Spleen (tissue), 13 donors: ENCODE results near the gene PPP1R12B. TPM values are rescaled to one million over a fixed set of nuclear protein-coding genes. Genes with fewer than 3 reads are reported as not detected.

Source experiments
- DNase-seq: peaks from one replicate; pipeline ENCODE4 v3.0.0-alpha.2; 2020
- H3K27ac ChIP-seq, 8 donors: fragments of 200-600 bp; sonication (generic) in 7 of 8; 1 replicate in 4 of 8; 2 replicates in 4 of 8; pipeline versions ENCODE4 v1.5.0 to v1.8.0; 2016 to 2021; ENCODE audit warnings: inconsistent platforms in 4 of 8, mild to moderate bottlenecking in 4 of 8, moderate library complexity in 1 of 8
- H3K27me3 ChIP-seq, 7 donors: fragments of 200-600 bp; sonication (generic) in 6 of 7; replicated peaks in 1 of 7; 1 replicate in 4 of 7; 2 replicates in 3 of 7; pipeline versions ENCODE4 v1.5.0 to v1.8.0; 2016 to 2021; ENCODE audit warnings: inconsistent platforms in 3 of 7, mild to moderate bottlenecking in 1 of 7
- H3K36me3 ChIP-seq, 6 donors: fragments of 200-600 bp; sonication (generic) in 5 of 6; 1 replicate in 4 of 6; 2 replicates in 2 of 6; pipeline versions ENCODE4 v1.5.0 to v1.8.0; 2016 to 2021; ENCODE audit warnings: inconsistent platforms in 2 of 6
- H3K4me1 ChIP-seq, 6 donors: fragments of 200-600 bp; sonication (generic) in 5 of 6; 1 replicate in 3 of 6; 2 replicates in 3 of 6; pipeline versions ENCODE4 v1.5.0 to v1.8.0; 2016 to 2021; ENCODE audit warnings: inconsistent platforms in 3 of 6
- H3K4me3 ChIP-seq, 8 donors: fragments of 200-600 bp; sonication (generic) in 7 of 8; 1 replicate in 4 of 8; 2 replicates in 4 of 8; pipeline versions ENCODE4 v1.5.0 to v1.8.0; 2016 to 2021; ENCODE audit warnings: inconsistent platforms in 4 of 8, mild to moderate bottlenecking in 4 of 8, moderate library complexity in 2 of 8
- H3K9me3 ChIP-seq, 8 donors: fragments of 200-600 bp; sonication (generic) in 7 of 8; 1 replicate in 4 of 8; 2 replicates in 4 of 8; pipeline versions ENCODE4 v1.5.0 to v1.8.0; 2016 to 2021; ENCODE audit warnings: inconsistent platforms in 4 of 8
- CTCF ChIP-seq, 11 experiments: fragments of 200-600 bp in 7 of 11; fragments of 450-650 bp in 4 of 11; sonication (generic) in 4 of 11; IDR thresholded peaks in 8 of 11; conservative IDR thresholded peaks in 3 of 11; 1 replicate in 7 of 11; 2 replicates in 4 of 11; pipeline versions ENCODE4 v1.4.0 to v1.8.0; 2016 to 2021; ENCODE audit warnings: antibody characterized with exemption in 11 of 11, inconsistent platforms in 4 of 11, mild to moderate bottlenecking in 1 of 11
- POLR2A ChIP-seq, 3 donors: fragments of 450-650 bp; IDR thresholded peaks; one replicate each; pipeline ENCODE4 v1.5.1; 2017; ENCODE audit warnings: antibody characterized with exemption in 3 of 3, mild to moderate bottlenecking in 1 of 3
- POLR2AphosphoS5 ChIP-seq, 3 donors: sonication (generic); formaldehyde crosslinking; IDR thresholded peaks; one replicate each; pipeline ENCODE4 v1.5.1; 2017; ENCODE audit warnings: antibody characterized with exemption in 3 of 3
- WGBS, 5 donors: extraction: QIAGEN DNeasy Blood & Tissue Kit in 3 of 5; methylation state at CpG; one replicate each; pipeline versions ENCODE4 v1.1.5 to v1.1.7; 2013 to 2018; 5-methylcytosine and 5-hydroxymethylcytosine counted together
- intact Hi-C: fragments of 100-400 bp; cut with DNase I; formaldehyde crosslinking; loops from one replicate; pipeline ENCODE4 v1.15.0; 2023; ENCODE audit warnings: low total_unique reads
- long read RNA-seq, 2 donors: transcript quantifications; one replicate each; lab custom pipeline, GENCODE V29; 2026
- polyA plus RNA-seq, 3 donors: library from polyadenylated mRNA; stranded (reverse); fragments of 200-250 nt; gene quantifications; one replicate each; pipeline ENCODE4 v1.2.1, GENCODE V29; 2013
- total RNA-seq, 7 donors: library from RNA; depleted of rRNA in 3 of 7; stranded (reverse); fragments of >200 nt in 3 of 7; fragmentation: NEBNext Ultra II Directional in 4 of 7; extraction: Animal tissue kit (Norgen Biotek cat#: 25700) in 4 of 7; gene quantifications; one replicate each; pipeline versions ENCODE4 v1.1.0 to v1.2.1, GENCODE V29; 2016 to 2021
- donor health status: healthy with polysubstance abuse.
- donor health status: DM: no; HTN: no; CAD: no; lungs with moderate emphysema.
- donor health status: DM: no; HTN: no; CAD: no.
- donor health status: Bipolar disorder and iron deficiency.
- donor health status: healthy.
- donor health status: DM: no; HTN: no; CAD: no.
- donor health status: DM: yes; HTN: yes; CAD: no.

The PPP1R12B gene, protein sequence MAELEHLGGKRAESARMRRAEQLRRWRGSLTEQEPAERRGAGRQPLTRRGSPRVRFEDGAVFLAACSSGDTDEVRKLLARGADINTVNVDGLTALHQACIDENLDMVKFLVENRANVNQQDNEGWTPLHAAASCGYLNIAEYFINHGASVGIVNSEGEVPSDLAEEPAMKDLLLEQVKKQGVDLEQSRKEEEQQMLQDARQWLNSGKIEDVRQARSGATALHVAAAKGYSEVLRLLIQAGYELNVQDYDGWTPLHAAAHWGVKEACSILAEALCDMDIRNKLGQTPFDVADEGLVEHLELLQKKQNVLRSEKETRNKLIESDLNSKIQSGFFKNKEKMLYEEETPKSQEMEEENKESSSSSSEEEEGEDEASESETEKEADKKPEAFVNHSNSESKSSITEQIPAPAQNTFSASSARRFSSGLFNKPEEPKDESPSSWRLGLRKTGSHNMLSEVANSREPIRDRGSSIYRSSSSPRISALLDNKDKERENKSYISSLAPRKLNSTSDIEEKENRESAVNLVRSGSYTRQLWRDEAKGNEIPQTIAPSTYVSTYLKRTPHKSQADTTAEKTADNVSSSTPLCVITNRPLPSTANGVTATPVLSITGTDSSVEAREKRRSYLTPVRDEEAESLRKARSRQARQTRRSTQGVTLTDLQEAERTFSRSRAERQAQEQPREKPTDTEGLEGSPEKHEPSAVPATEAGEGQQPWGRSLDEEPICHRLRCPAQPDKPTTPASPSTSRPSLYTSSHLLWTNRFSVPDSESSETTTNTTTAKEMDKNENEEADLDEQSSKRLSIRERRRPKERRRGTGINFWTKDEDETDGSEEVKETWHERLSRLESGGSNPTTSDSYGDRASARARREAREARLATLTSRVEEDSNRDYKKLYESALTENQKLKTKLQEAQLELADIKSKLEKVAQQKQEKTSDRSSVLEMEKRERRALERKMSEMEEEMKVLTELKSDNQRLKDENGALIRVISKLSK
- 100 to 1,000 TPM in 1 of 7 donors, 10 to 100 TPM in 6; 60.0 to 124 (median 80.6) TPM for total RNA-seq
- polyA plus RNA-seq = 1 to 10 TPM; 2.4 to 8.3 (median 3.6) TPM
- long read RNA-seq, donor 1, partial matches to known transcripts = 14 of 27 reads
- long read RNA-seq, donor 1, other reads (novel, unspliced or antisense) = 7 of 27 reads
- long read RNA-seq, donor 2, partial matches to known transcripts = 0 of 1 reads
- long read RNA-seq, donor 2, other reads (novel, unspliced or antisense) = 0 of 1 reads

- peak within 1 kb of the TSS; percentile 80 to 95 (median 92) for H3K27ac ChIP-seq
- WGBS, 5 donors = 0 to 1% (median 0%) methylated on average over 49 to 60 of the region's 60 CpGs
- no peaks in the 10 kb centered on the region for H3K9me3 ChIP-seq
- H3K4me1 ChIP-seq = peaks cover 10 to 58% (median 29%) of the 10 kb centered on the region in 6 donors
- DNase-seq = peak; percentile 99
- no peaks in the 10 kb centered on the region for H3K36me3 ChIP-seq
- H3K4me3 ChIP-seq = peak within 1 kb of the TSS; percentile 88 to 98 (median 94)
- intact Hi-C loops = no loop called here
- TF ChIP-seq POLR2A (IDR thresholded peaks at IDR 0.05) (peak in 1 of 3 donors; percentile 42), CTCF (IDR thresholded peaks at IDR 0.05 in 8 of 11, conservative IDR thresholded peaks at IDR 0.05 in 3 of 11) (peak in 3 of 11 experiments; percentile 20 to 39 (median 31)), POLR2AphosphoS5 (IDR thresholded peaks at IDR 0.05) (peak; percentile 86 to 92 (median 90))
- no peaks in the 10 kb centered on the region for H3K27me3 ChIP-seq
Measured at GRCh38 chr1:202348509-202349205, at the start of gene PPP1R12B. PPP1R12B (plus strand) TSS chr1:202348699; CDS start chr1:202348852, 153 bp downstream.

DNA sequence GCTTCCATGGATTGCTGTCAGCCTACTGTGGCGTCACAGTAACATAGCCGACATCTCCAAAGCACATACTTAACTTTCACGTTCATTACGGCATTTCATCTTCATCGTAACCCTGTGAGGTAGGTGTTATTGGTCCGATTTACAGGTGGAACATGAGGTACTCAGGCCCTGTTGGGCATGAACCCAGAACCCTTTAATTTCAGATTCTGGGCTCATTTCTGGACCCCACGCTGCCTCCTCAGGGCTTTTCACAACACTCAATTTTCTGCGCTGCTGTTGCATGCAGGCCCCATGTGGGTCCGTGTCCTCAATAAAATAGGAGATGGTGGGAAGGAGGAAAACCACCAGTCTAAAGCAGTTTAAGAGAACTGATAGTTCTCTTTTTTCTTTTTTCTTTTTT lies 46.3 kb upstream of the PPP1R12B start:
- 93 to 97% (median 95%) methylated on average over 9 of the region's 9 CpGs for WGBS, 5 donors
- H3K9me3 ChIP-seq = no peaks in the 10 kb centered on the region
- intact Hi-C loops = no loop called here
- H3K4me1 ChIP-seq = peaks cover 0 to 6% (median 0%) of the 10 kb centered on the region in 6 donors
- H3K4me3 ChIP-seq = no peak overlapping the region
- no peaks in the 10 kb centered on the region for H3K36me3 ChIP-seq
- DNase-seq = no peak
- H3K27me3 ChIP-seq = no peaks in the 10 kb centered on the region
- TF ChIP-seq POLR2AphosphoS5 (IDR thresholded peaks at IDR 0.05) (no peak), CTCF (IDR thresholded peaks at IDR 0.05 in 8 of 11, conservative IDR thresholded peaks at IDR 0.05 in 3 of 11) (no peak), POLR2A (IDR thresholded peaks at IDR 0.05) (no peak)
- no peak overlapping the region for H3K27ac ChIP-seq

DNA sequence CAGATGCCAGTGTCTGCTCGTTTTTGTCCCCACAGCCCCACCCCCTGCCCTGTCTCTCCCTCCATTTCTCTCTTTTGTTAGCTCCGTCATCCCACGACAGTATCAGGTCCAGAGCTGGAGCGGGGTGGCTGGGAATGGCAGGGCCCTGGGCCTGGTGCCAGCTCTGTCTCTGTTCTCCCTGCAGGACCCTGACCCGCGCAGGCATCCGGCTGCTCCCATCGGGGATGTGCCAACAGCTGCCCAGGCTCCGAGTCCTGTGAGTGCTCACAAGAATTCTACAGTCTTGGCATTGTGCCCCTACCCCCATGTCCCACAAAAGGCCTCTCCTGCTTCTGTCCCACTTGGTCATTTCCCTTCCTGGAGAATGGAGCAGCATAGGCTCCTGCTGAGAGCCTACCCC lies 44.1 kb upstream of the PPP1R12B start:
- Histone ChIP-seq H3K27ac (peak overlapping the region in 1 of 8 donors; percentile 31), H3K4me1 (peaks cover 0 to 6% (median 0%) of the 10 kb centered on the region in 6 donors), H3K4me3 (no peak overlapping the region), H3K27me3 (no peaks in the 10 kb centered on the region), H3K9me3 (no peaks in the 10 kb centered on the region), H3K36me3 (no peaks in the 10 kb centered on the region)
- no peak for DNase-seq
- intact Hi-C loops = no loop called here
- 53 to 89% (median 77%) methylated on average over 9 of the region's 9 CpGs for WGBS, 5 donors
- no peak for TF ChIP-seq CTCF (IDR thresholded peaks at IDR 0.05 in 8 of 11, conservative IDR thresholded peaks at IDR 0.05 in 3 of 11)
- peak in 2 of 3 donors; percentile 37 to 42 for TF ChIP-seq POLR2AphosphoS5 (IDR thresholded peaks at IDR 0.05)
- TF ChIP-seq POLR2A (IDR thresholded peaks at IDR 0.05) = no peak
